GM21526 (cell line): ENCODE measurements around the gene GLRX.

Source experiments
- ATAC-seq: cut with Tn5 transposase; IDR thresholded peaks from one replicate; pipeline ENCODE4 v1.9.1; 2021; ENCODE audit warnings: moderate library complexity; ENCODE audit not compliant: unreplicated experiment, low FRiP score

GLRX gene

DNA sequence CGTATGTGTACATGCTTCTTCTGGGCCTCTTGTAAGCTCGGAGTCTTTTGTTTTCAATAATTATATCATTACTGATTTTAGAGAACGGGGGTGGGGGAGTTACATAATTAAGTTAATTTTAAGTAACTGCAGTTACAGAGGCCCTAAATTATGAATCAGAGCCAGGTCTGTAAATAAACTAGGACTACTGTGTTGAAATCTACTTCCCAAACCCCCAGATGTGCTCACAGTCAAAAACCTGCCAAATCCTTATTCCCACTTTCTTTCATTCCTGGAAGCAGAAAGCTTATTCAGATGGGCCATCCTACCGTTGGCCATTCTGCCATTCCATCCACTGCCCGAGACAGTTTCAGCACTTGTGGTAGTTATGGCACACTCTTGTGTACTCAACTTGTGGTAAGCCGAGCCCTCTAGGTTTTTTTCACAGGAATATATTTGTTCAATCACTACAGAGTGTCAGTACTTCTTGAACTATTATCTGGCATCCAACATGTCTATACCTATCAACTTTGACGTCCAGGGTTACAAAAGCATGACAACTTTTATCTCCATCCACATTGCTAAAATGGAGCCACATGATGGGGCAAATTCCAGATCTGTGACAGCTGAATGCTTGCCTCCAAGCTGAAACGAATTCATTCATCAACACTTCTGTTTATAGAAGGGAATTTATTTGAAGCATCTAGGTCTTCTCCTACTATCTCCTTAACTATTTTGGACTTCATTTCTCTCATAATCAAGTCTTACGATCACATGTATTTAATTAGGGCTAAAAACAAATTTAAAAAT, 37.8 kb downstream of the GLRX start:
- ATAC-seq: no peak

GRCh38 chr5:95783661-95784060, 38.9 kb downstream of the GLRX start:
- ATAC-seq: no peak

GRCh38 chr5:95782181-95782580, 40.3 kb downstream of the GLRX start:
- no peak for ATAC-seq

- ATAC-seq: peak; percentile 93
These were observed 41.4 kb downstream of the GLRX start for GRCh38 chr5:95781101-95781583.

GRCh38 chr5:95780597-95780996, 41.9 kb downstream of the GLRX start:
- ATAC-seq: no peak

- no peak for ATAC-seq
These were observed 42.9 kb downstream of the GLRX start for GRCh38 chr5:95779611-95780010.

DNA sequence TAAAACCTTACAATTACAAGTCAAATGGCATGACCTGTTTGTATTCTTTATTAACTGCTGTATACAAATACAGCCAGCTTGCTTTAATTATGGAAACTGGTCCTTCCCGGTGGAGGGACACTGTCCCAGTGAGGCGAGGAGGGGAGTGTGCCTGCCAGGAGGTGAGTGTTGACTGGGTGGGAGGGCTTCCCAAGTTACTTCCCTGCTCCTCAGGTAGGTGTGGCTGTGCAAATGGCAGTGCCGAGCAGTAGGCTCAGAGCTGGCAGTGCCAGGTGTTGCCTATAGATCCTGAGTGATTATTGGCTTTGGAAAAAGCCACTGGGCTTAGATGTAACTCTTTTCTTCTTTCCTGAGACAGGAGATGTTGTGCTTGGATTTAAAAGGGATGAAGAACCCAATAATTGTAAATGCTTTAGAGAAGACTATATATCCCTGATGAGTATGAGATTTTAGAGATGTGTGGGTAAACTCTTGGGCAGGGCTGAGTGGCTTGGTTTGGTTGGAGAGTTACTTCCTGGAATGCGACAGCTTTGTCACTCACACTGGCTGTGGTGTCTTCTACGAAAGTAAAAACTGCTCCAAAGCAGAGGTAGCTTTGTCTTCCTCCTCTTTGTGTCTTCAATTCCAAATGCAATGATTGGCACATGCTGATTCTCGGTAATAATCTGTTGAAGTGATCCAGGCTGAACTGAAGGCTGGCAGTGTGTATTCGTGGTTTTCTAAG, 43.7 kb downstream of the GLRX start:
- no peak for ATAC-seq

DNA sequence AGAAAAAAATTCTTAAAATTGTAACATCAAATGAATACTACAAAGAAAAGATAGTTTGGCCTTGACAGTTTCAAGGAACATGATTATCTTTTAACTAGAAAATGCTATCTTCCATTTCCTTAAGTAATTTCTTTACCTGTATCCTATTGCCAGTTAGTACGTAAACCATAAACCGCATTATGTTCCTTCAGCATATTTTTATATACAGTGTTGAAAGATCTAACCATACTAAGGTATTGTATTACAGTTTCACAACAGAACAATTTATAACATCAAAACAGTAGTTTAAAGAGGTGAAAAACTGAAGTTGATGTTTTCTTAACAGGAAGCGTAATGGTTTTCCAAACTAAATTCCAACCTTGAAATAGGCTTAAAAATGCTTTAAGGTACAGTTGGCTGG, 45.1 kb downstream of the GLRX start:
- ATAC-seq: no peak

DNA sequence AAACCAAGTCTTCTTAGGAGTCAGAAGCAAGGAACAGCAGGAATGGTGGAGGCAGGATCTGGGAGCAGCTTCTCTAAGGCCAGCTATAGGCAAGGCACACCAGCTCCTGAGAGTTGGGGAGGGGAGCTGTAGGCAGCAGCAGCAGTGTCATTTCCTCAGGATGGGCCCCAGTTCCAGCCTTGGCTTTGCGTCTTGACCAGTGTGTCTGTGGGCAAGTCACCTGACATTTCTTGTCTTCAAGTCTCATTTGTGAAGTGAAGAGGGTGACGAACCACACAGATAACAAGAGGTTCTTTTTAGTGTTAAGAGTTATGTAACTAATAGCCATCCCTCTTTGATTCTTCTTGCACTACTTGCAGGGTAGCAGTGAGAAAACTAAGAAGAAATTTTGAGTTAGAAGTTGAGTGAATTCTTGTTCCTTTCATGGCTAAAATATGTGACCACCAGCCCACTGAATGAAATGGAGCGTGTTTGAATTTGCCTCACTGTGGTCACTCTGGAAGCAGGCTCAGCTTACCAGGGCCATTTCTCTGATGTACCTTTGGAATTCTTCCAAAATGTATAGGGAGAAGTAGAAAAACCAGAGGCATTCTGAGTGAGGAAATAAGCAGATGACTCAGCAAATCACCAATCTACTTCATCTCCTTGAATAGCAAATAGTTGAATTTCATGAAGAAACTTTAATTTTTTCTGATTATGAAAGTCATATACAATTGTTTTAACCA, 49.0 kb downstream of the GLRX start:
- ATAC-seq: no peak

DNA sequence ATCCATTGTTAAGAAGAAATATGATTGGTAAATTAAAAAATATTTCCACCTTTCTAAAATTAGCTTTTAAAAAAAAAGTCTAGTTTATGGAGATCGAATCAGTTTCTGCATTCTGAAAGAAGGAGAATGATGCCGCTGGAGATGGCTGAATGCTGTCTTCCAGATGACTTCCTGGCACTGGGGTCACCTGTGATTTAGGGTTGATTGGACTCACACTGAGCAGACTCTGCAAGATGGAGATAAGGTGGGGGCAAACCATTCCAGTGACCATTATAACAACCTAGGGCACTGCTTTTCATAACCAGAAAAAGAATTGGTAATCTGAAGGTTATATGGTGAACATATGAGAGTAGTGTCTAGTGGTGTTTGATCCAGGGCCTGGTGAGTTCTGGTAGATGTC, 50.6 kb downstream of the GLRX start:
- ATAC-seq: no peak

DNA sequence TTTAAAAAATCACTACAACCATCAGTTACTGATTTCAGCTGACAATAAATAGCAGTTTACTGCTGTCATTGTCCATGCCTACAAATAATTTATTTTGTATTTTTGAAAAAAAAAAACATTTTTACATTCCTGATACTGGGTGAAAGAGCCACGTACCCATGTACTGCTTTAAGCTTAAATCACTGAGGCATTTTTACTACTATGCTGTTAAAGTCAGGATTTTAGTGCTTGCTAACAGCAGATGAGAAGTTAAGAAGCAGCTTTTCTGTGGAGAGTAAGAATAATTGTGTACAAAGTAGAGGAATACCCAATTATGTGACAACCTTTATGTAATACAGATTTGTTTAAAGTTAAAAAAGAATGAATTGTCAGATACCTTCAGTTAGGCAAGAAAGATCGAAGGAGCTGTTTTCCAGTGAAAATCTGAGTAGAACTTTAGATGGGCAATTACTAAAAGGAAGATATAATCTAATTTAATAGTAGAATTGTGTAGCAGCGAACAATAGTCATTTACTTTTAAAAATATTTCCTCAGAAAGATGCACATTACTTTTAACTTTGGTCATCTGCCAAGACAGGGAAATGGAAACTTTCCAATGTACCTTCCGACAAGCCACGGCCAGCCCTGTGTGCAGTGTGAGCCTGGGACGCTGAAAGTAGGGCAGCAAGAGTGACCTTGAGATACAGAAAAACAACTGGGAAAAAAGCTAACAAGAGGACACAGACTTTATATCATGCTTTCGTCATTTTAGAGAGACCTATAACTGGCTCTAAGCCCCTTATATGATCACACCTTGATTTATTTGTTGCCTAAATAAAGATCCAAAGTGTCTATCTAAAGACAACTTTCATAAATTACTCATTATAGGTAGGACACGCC, 51.5 kb downstream of the GLRX start:
- no peak for ATAC-seq

GRCh38 chr5:95768731-95769130, 53.8 kb downstream of the GLRX start:
- ATAC-seq: no peak

DNA sequence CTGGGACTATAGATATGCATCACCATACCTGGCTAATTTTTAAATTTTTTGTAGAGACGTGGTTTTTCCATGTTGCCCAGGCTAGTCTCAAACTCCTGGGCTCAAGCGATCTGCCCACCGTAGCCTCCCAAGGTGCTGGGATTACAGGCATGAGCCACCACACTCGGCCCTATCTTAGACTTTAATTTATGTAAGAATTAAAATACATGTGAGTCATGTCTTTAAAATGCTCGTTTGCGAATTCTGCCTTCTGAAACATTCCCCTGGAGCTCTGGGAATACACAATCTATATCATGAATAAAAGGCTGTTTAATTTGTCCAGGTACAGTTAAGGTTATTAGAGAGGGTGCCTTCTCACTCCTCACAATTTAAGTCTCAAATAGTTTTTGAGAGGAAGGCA, 58.6 kb downstream of the GLRX start:
- no peak for ATAC-seq
